Stimulated activated memory B cell treated with anti-CD40 and anti-IgM and Interleukin-4, amounts not matched to agents 10 μg/mL and 1 μg/mL and 100 μg/mL, for 72 hours (primary cell): ENCODE results near the gene FAM131B.
"Not testable (repeated sequence)": the region's sequence is repeated elsewhere in the genome, so short reads cannot be mapped to it uniquely, and the experiment has no call there.

Source experiments
- ATAC-seq: fragments of 150-1000 bp; cut with Tn5 transposase; 2 replicates; pipeline ENCODE4 v1.10.0; 2021
- H3K27ac Mint-ChIP-seq: one replicate; pipeline ENCODE4 v1.8.0; 2022; ENCODE audit warnings: mild to moderate bottlenecking, mixed read lengths
- H3K27me3 Mint-ChIP-seq: one replicate; pipeline ENCODE4 v1.8.0; 2022; ENCODE audit warnings: mixed read lengths
- H3K36me3 Mint-ChIP-seq: one replicate; pipeline ENCODE4 v1.8.0; 2022; ENCODE audit warnings: mixed read lengths
- H3K4me1 Mint-ChIP-seq: one replicate; pipeline ENCODE4 v1.8.0; 2022; ENCODE audit warnings: mixed read lengths
- H3K4me3 Mint-ChIP-seq: one replicate; pipeline ENCODE4 v1.8.0; 2022; ENCODE audit warnings: mild to moderate bottlenecking, moderate library complexity, mixed read lengths
- H3K9me3 Mint-ChIP-seq: one replicate; pipeline ENCODE4 v1.8.0; 2022; ENCODE audit warnings: mixed read lengths

The FAM131B gene

GRCh38 chr7:143362131-143363015, at the start of gene FAM131B:
Gene FAM131B (minus strand): TSS chr7:143362713. CDS start chr7:143362603, 110 bp downstream.
- Mint-ChIP-seq H3K4me3 (peak within 1 kb of the TSS; percentile 86), H3K9me3 (no peaks in the 10 kb centered on the region), H3K36me3 (no peaks in the 10 kb centered on the region), H3K27me3 (peaks cover 56% of the 10 kb centered on the region), H3K4me1 (peaks cover 23% of the 10 kb centered on the region), H3K27ac (no peak within 1 kb of the TSS)
- peak; percentile 62 for ATAC-seq

GRCh38 chr7:143411976-143412708, 49.6 kb upstream of the FAM131B start:
- H3K27ac Mint-ChIP-seq: no peak overlapping the region
- no peaks in the 10 kb centered on the region for H3K9me3 Mint-ChIP-seq
- H3K4me3 Mint-ChIP-seq: no peak overlapping the region
- H3K4me1 Mint-ChIP-seq: peaks cover 33% of the 10 kb centered on the region
- no peaks in the 10 kb centered on the region for H3K36me3 Mint-ChIP-seq
- peaks cover 60% of the 10 kb centered on the region for H3K27me3 Mint-ChIP-seq
- ATAC-seq: no peak

- Mint-ChIP-seq H3K9me3 (no peaks in the 10 kb centered on the region), H3K4me1 (peaks cover 33% of the 10 kb centered on the region), H3K4me3 (peak overlapping the region; percentile 4), H3K27me3 (peaks cover 52% of the 10 kb centered on the region), H3K36me3 (no peaks in the 10 kb centered on the region), H3K27ac (no peak overlapping the region)
- no peak for ATAC-seq
Observed at GRCh38 chr7:143410521-143411004, 48.0 kb upstream of the FAM131B start.

GRCh38 chr7:143408686-143409561, 46.4 kb upstream of the FAM131B start, which contains the start of gene EPHA1:
Gene EPHA1 (minus strand): TSS chr7:143408856. CDS start chr7:143408805, 51 bp downstream.
- peaks cover 39% of the 10 kb centered on the region for H3K27me3 Mint-ChIP-seq
- no peak within 1 kb of the TSS for H3K27ac Mint-ChIP-seq
- H3K4me3 Mint-ChIP-seq: peak within 1 kb of the TSS; percentile 54
- ATAC-seq: peak; percentile 44
- H3K36me3 Mint-ChIP-seq: no peaks in the 10 kb centered on the region
- peaks cover 33% of the 10 kb centered on the region for H3K4me1 Mint-ChIP-seq
- H3K9me3 Mint-ChIP-seq: no peaks in the 10 kb centered on the region

GRCh38 chr7:143408252-143408685, 45.8 kb upstream of the FAM131B start:
- Mint-ChIP-seq H3K27me3 (peaks cover 38% of the 10 kb centered on the region), H3K4me3 (peak overlapping the region; percentile 38), H3K36me3 (no peaks in the 10 kb centered on the region), H3K9me3 (no peaks in the 10 kb centered on the region), H3K4me1 (peaks cover 33% of the 10 kb centered on the region), H3K27ac (no peak overlapping the region)
- ATAC-seq: peak; percentile 18

GRCh38 chr7:143407287-143408251, 45.1 kb upstream of the FAM131B start:
- ATAC-seq: no peak
- no peaks in the 10 kb centered on the region for H3K9me3 Mint-ChIP-seq
- H3K4me1 Mint-ChIP-seq: peaks cover 33% of the 10 kb centered on the region
- H3K4me3 Mint-ChIP-seq: peak overlapping the region; percentile 38
- no peak overlapping the region for H3K27ac Mint-ChIP-seq
- no peaks in the 10 kb centered on the region for H3K36me3 Mint-ChIP-seq
- peaks cover 32% of the 10 kb centered on the region for H3K27me3 Mint-ChIP-seq

- Mint-ChIP-seq H3K27me3 (peaks cover 21% of the 10 kb centered on the region), H3K36me3 (no peaks in the 10 kb centered on the region), H3K4me1 (peaks cover 33% of the 10 kb centered on the region), H3K9me3 (no peaks in the 10 kb centered on the region), H3K27ac (no peak overlapping the region), H3K4me3 (no peak overlapping the region)
- no peak for ATAC-seq
Observed at GRCh38 chr7:143406002-143406357, 43.5 kb upstream of the FAM131B start.

GRCh38 chr7:143405173-143406001, 42.9 kb upstream of the FAM131B start:
- ATAC-seq: peak; percentile 17
- H3K27ac Mint-ChIP-seq: no peak overlapping the region
- H3K27me3 Mint-ChIP-seq: peaks cover 15% of the 10 kb centered on the region
- no peaks in the 10 kb centered on the region for H3K9me3 Mint-ChIP-seq
- H3K4me1 Mint-ChIP-seq: peaks cover 27% of the 10 kb centered on the region
- no peak overlapping the region for H3K4me3 Mint-ChIP-seq
- H3K36me3 Mint-ChIP-seq: no peaks in the 10 kb centered on the region

- H3K36me3 Mint-ChIP-seq, ATAC-seq, H3K4me3 Mint-ChIP-seq, H3K27me3 Mint-ChIP-seq, H3K27ac Mint-ChIP-seq, H3K4me1 Mint-ChIP-seq, H3K9me3 Mint-ChIP-seq: not testable (repeated sequence)
Observed at GRCh38 chr7:143402233-143402632, 39.7 kb upstream of the FAM131B start.

- no peaks in the 10 kb centered on the region for H3K36me3 Mint-ChIP-seq
- H3K4me1 Mint-ChIP-seq: no peaks in the 10 kb centered on the region
- no peak for ATAC-seq
- no peak overlapping the region for H3K27ac Mint-ChIP-seq
- H3K4me3 Mint-ChIP-seq: no peak overlapping the region
- H3K9me3 Mint-ChIP-seq: no peaks in the 10 kb centered on the region
- H3K27me3 Mint-ChIP-seq: no peaks in the 10 kb centered on the region
Observed at GRCh38 chr7:143401265-143401664, 38.8 kb upstream of the FAM131B start.

- Mint-ChIP-seq H3K36me3 (no peaks in the 10 kb centered on the region), H3K4me1 (no peaks in the 10 kb centered on the region), H3K9me3 (no peaks in the 10 kb centered on the region), H3K27me3 (no peaks in the 10 kb centered on the region), H3K27ac (no peak overlapping the region), H3K4me3 (no peak overlapping the region)
- ATAC-seq: no peak
Observed at GRCh38 chr7:143399642-143400041, 37.1 kb upstream of the FAM131B start.

GRCh38 chr7:143399151-143399550, 36.6 kb upstream of the FAM131B start:
- H3K9me3 Mint-ChIP-seq: no peaks in the 10 kb centered on the region
- no peaks in the 10 kb centered on the region for H3K36me3 Mint-ChIP-seq
- ATAC-seq: peak; percentile 37
- no peak overlapping the region for H3K4me3 Mint-ChIP-seq
- no peak overlapping the region for H3K27ac Mint-ChIP-seq
- no peaks in the 10 kb centered on the region for H3K27me3 Mint-ChIP-seq
- no peaks in the 10 kb centered on the region for H3K4me1 Mint-ChIP-seq

GRCh38 chr7:143398616-143399015, 36.1 kb upstream of the FAM131B start:
- Mint-ChIP-seq H3K27ac (no peak overlapping the region), H3K4me3 (no peak overlapping the region), H3K4me1 (no peaks in the 10 kb centered on the region), H3K9me3 (no peaks in the 10 kb centered on the region), H3K27me3 (no peaks in the 10 kb centered on the region), H3K36me3 (peaks cover 5% of the 10 kb centered on the region)
- no peak for ATAC-seq
